ENCODE data around the gene VAV2. TPM values are rescaled to one million over a fixed set of nuclear protein-coding genes. Genes with fewer than 3 reads are reported as not detected.

Gene VAV2
- total RNA-seq, 1 experiment from 2014 or later, result 24.7 TPM

DNA sequence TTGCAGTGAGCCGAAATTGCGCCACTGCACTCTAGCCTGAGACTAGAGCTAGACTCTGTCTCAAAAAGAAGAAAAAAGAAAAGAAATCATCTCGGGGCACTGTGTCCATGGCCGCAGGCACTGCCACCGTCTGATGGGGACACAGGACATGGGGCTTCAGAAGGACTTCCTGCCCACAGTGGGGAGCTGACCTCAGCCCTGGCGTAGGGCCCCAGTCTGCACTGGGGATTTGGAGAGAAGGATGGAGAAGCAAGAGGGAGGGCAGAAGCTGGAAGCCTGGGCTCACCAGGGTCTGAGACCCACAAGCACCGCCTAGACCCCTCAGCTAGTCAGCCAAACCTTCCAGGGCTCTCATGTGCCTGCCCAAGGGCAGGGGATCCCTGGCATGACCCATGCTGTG is 249.9 kb downstream of the VAV2 start:
- CTCF ChIA-PET, result interaction anchor here (0.6 kb wide), 1 partner anchor 229 kb away, joined by 3 read pairs; no protein-coding TSS in a partner anchor
- POLR2A ChIA-PET, result no interaction called here
- intact Hi-C loops (cut with micrococcal nuclease; ENCODE audit: unreplicated experiment), result no loop called here
- H3K4me1 ChIP-seq (ENCODE audit: control insufficient read depth, insufficient read depth, low read length), result no peaks in the 10 kb centered on the region
- H3K27ac ChIP-seq (ENCODE audit: low read length), result no peak overlapping the region
- TF ChIP-seq, protein P1, sequence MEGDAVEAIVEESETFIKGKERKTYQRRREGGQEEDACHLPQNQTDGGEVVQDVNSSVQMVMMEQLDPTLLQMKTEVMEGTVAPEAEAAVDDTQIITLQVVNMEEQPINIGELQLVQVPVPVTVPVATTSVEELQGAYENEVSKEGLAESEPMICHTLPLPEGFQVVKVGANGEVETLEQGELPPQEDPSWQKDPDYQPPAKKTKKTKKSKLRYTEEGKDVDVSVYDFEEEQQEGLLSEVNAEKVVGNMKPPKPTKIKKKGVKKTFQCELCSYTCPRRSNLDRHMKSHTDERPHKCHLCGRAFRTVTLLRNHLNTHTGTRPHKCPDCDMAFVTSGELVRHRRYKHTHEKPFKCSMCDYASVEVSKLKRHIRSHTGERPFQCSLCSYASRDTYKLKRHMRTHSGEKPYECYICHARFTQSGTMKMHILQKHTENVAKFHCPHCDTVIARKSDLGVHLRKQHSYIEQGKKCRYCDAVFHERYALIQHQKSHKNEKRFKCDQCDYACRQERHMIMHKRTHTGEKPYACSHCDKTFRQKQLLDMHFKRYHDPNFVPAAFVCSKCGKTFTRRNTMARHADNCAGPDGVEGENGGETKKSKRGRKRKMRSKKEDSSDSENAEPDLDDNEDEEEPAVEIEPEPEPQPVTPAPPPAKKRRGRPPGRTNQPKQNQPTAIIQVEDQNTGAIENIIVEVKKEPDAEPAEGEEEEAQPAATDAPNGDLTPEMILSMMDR (IDR thresholded peaks at IDR 0.05), result no peak
- no peaks in the 10 kb centered on the region for H3K36me3 ChIP-seq (ENCODE audit: control insufficient read depth, insufficient read depth, low read length)
- ATAC-seq, result no peak
- H3K27me3 ChIP-seq (ENCODE audit: control insufficient read depth, insufficient read depth, low read length), result peaks cover 4% of the 10 kb centered on the region
- no TSS peak for BruUV-seq (replicated peaks)
- DNase-seq (ENCODE audit: low read depth, low spot score), result no peak
- in situ Hi-C loops (cut with HindIII; ENCODE audit: low pct_unique_long_range_greater_than_20kb, low sequenced_read_pairs), result no loop called here
- H3K9me3 ChIP-seq (ENCODE audit: control insufficient read depth, insufficient read depth, low read depth, low read length), result no peaks in the 10 kb centered on the region
- H3K4me3 ChIP-seq (ENCODE audit: low read depth in 2 of 2, low read length in 2 of 2), result no peak overlapping the region

DNA sequence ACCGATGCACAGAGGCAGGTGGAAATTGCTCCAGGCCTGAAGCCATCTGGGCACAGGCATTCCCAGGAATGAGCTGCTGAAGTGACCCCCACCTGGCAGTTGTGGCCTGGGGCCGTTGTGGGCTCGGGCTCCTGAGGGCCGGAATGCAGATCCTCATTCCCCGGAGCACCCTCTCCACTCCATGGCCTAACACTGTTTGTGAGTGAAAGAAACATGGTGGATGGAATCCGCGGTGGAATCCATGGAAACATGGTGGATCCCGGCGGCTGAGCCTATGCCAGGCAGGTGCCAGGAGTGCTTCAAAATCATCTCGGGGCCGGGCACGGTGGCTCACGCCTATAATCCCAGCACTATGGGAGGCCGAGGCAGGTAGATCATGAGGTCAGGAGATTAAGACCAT is 250.4 kb downstream of the VAV2 start:
- Histone ChIP-seq H3K36me3 (ENCODE audit: control insufficient read depth, insufficient read depth, low read length) (no peaks in the 10 kb centered on the region), H3K4me1 (ENCODE audit: control insufficient read depth, insufficient read depth, low read length) (no peaks in the 10 kb centered on the region), H3K9me3 (ENCODE audit: control insufficient read depth, insufficient read depth, low read depth, low read length) (no peaks in the 10 kb centered on the region), H3K27ac (ENCODE audit: low read length) (no peak overlapping the region), H3K4me3 (ENCODE audit: low read depth in 2 of 2, low read length in 2 of 2) (no peak overlapping the region), H3K27me3 (ENCODE audit: control insufficient read depth, insufficient read depth, low read length) (no peaks in the 10 kb centered on the region; the same call in 1 of the 2 replicates)
- TF ChIP-seq SIN3A (IDR thresholded peaks at IDR 0.05; ENCODE audit: borderline replicate concordance, insufficient read depth, low read depth, low read length) (no peak), POLR2AphosphoS5 (IDR thresholded peaks at IDR 0.05; ENCODE audit: low read depth, low read length) (no peak)
- TF ChIP-seq, protein P2, sequence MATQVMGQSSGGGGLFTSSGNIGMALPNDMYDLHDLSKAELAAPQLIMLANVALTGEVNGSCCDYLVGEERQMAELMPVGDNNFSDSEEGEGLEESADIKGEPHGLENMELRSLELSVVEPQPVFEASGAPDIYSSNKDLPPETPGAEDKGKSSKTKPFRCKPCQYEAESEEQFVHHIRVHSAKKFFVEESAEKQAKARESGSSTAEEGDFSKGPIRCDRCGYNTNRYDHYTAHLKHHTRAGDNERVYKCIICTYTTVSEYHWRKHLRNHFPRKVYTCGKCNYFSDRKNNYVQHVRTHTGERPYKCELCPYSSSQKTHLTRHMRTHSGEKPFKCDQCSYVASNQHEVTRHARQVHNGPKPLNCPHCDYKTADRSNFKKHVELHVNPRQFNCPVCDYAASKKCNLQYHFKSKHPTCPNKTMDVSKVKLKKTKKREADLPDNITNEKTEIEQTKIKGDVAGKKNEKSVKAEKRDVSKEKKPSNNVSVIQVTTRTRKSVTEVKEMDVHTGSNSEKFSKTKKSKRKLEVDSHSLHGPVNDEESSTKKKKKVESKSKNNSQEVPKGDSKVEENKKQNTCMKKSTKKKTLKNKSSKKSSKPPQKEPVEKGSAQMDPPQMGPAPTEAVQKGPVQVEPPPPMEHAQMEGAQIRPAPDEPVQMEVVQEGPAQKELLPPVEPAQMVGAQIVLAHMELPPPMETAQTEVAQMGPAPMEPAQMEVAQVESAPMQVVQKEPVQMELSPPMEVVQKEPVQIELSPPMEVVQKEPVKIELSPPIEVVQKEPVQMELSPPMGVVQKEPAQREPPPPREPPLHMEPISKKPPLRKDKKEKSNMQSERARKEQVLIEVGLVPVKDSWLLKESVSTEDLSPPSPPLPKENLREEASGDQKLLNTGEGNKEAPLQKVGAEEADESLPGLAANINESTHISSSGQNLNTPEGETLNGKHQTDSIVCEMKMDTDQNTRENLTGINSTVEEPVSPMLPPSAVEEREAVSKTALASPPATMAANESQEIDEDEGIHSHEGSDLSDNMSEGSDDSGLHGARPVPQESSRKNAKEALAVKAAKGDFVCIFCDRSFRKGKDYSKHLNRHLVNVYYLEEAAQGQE (IDR thresholded peaks at IDR 0.05; ENCODE audit: insufficient read depth in 1 of 2, low read depth in 2 of 2, low read length in 1 of 2), result no peak
- no TSS peak for BruUV-seq (replicated peaks)
- ChIA-PET CTCF (no interaction called here), POLR2A (no interaction called here)
- intact Hi-C loops (cut with micrococcal nuclease; ENCODE audit: unreplicated experiment) (no loop called here), in situ Hi-C loops (cut with HindIII; ENCODE audit: low pct_unique_long_range_greater_than_20kb, low sequenced_read_pairs) (no loop called here)
- no peak for ATAC-seq
- no peak for DNase-seq (ENCODE audit: low read depth, low spot score)

DNA sequence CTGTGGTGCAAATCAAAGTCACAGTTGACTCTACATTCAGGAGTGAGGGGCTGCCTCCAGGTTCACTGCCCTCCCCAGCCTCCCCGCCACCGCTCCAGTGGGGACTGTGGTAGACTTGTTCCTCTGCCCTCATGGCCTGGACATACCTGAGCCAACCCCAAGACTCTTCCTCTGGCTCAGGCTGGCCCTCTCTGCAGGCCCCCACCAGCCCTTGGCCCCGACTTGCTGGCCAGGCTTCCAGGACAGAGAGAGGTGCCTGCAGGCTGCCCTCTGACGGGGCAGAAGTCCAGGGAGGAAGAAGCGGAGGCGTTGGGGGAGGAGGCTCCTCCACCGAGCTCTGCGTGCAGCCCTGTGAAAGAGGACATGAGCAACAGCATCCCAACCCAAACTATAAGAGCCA is 251.2 kb downstream of the VAV2 start:
- CTCF ChIA-PET, result no interaction called here
- TF ChIP-seq, protein P1 (IDR thresholded peaks at IDR 0.05), result no peak
- TF ChIP-seq, protein P2 (IDR thresholded peaks at IDR 0.05; ENCODE audit: insufficient read depth in 1 of 2, low read depth in 2 of 2, low read length in 1 of 2), result no peak
- no peak for TF ChIP-seq POLR2AphosphoS5 (IDR thresholded peaks at IDR 0.05; ENCODE audit: low read depth, low read length)
- TF ChIP-seq SIN3A (IDR thresholded peaks at IDR 0.05; ENCODE audit: borderline replicate concordance, insufficient read depth, low read depth, low read length), result no peak
- TF ChIP-seq TCF7L2 (IDR thresholded peaks at IDR 0.05; ENCODE audit: low read depth, low read length), result no peak
- intact Hi-C loops (cut with micrococcal nuclease; ENCODE audit: unreplicated experiment), result no loop called here

More for the DNA sequence above, 251.2 kb downstream of the VAV2 start:
- no peak overlapping the region for H3K4me3 ChIP-seq (ENCODE audit: low read depth in 2 of 2, low read length in 2 of 2)
- H3K9me3 ChIP-seq (ENCODE audit: control insufficient read depth, insufficient read depth, low read depth, low read length), result no peaks in the 10 kb centered on the region
- BruUV-seq (replicated peaks), result no TSS peak
- DNase-seq (ENCODE audit: low read depth, low spot score), result no peak
- no peaks in the 10 kb centered on the region for H3K36me3 ChIP-seq (ENCODE audit: control insufficient read depth, insufficient read depth, low read length)
- H3K27me3 ChIP-seq (ENCODE audit: control insufficient read depth, insufficient read depth, low read length), result no peaks in the 10 kb centered on the region
- in situ Hi-C loops (cut with HindIII; ENCODE audit: low pct_unique_long_range_greater_than_20kb, low sequenced_read_pairs), result no loop called here
- POLR2A ChIA-PET, result no interaction called here
- no peak for ATAC-seq
- H3K27ac ChIP-seq (ENCODE audit: low read length), result no peak overlapping the region
- no peaks in the 10 kb centered on the region for H3K4me1 ChIP-seq (ENCODE audit: control insufficient read depth, insufficient read depth, low read length)
